H9 (cell line): ENCODE data around the gene SLC30A7. TPM values are rescaled to one million over a fixed set of nuclear protein-coding genes. Genes with fewer than 3 reads are reported as not detected.
"Not testable (repeated sequence)": the region's sequence is repeated elsewhere in the genome, so short reads cannot be mapped to it uniquely, and the experiment has no call there.

Source experiments
- DNase-seq: peaks from one replicate; pipeline ENCODE4 v3.0.0-alpha.2; 2017
- H2AFZ ChIP-seq: one replicate; pipeline ENCODE4 v1.6.1; 2013; ENCODE audit warnings: mild to moderate bottlenecking, low read length, control low read depth, moderate library complexity
- H2AK5ac ChIP-seq: 2 replicates; pipeline ENCODE4 v1.6.1; 2013; ENCODE audit warnings: low read length, control low read depth, mixed read lengths; ENCODE audit not compliant: insufficient read length
- H2BK120ac ChIP-seq: one replicate; pipeline ENCODE4 v1.6.1; 2013; ENCODE audit warnings: low read depth, mild to moderate bottlenecking, low read length, control low read depth, inconsistent platforms; ENCODE audit not compliant: poor library complexity, severe bottlenecking
- H2BK12ac ChIP-seq: 2 replicates; pipeline ENCODE4 v1.6.1; 2013; ENCODE audit warnings: low read length, control low read depth, mixed read lengths, low read depth; ENCODE audit not compliant: insufficient read length
- H2BK15ac ChIP-seq: 2 replicates; pipeline ENCODE4 v1.6.1; 2013; ENCODE audit warnings: low read depth, low read length, control low read depth
- H2BK20ac ChIP-seq: one replicate; pipeline ENCODE4 v1.6.1; 2013; ENCODE audit warnings: low read depth, mild to moderate bottlenecking, low read length, control low read depth, inconsistent platforms; ENCODE audit not compliant: poor library complexity, severe bottlenecking
- H2BK5ac ChIP-seq: 2 replicates; pipeline ENCODE4 v1.6.1; 2013; ENCODE audit warnings: low read length, control low read depth, mixed read lengths; ENCODE audit not compliant: insufficient read length
- H3K14ac ChIP-seq: 2 replicates; pipeline ENCODE4 v1.6.1; 2013; ENCODE audit warnings: low read length, control low read depth; ENCODE audit not compliant: insufficient read depth
- H3K18ac ChIP-seq: 2 replicates; pipeline ENCODE4 v1.6.1; 2013; ENCODE audit warnings: low read depth, mild to moderate bottlenecking, mixed read lengths, low read length, control low read depth; ENCODE audit not compliant: insufficient read length
- H3K23ac ChIP-seq: 2 replicates; pipeline ENCODE4 v1.6.1; 2013; ENCODE audit warnings: low read length, control low read depth, mixed read lengths, low read depth; ENCODE audit not compliant: insufficient read length
- H3K23me2 ChIP-seq: 2 replicates; pipeline ENCODE4 v1.6.1; 2013; ENCODE audit warnings: low read depth, mild to moderate bottlenecking, mixed read lengths, low read length, control low read depth; ENCODE audit not compliant: insufficient read length, poor library complexity, severe bottlenecking
- H3K27ac ChIP-seq: 2 replicates; pipeline ENCODE4 v1.5.1; 2013; ENCODE audit warnings: low read length, control low read depth, mixed read lengths, low read depth; ENCODE audit not compliant: insufficient read length
- H3K27me3 ChIP-seq: 2 replicates; pipeline ENCODE4 v1.6.1; 2013; ENCODE audit warnings: low read length, control low read depth, inconsistent platforms; ENCODE audit not compliant: insufficient read depth
- H3K4ac ChIP-seq: 2 replicates; pipeline ENCODE4 v1.6.1; 2013; ENCODE audit warnings: low read depth, mild to moderate bottlenecking, control low read depth, inconsistent platforms, low read length, moderate library complexity
- H3K4me1 ChIP-seq: 2 replicates; pipeline ENCODE4 v1.6.1; 2013; ENCODE audit warnings: low read length, control low read depth, inconsistent platforms; ENCODE audit not compliant: insufficient read depth
- H3K4me2 ChIP-seq: 2 replicates; pipeline ENCODE4 v1.6.1; 2013; ENCODE audit warnings: low read length, control low read depth, mixed read lengths; ENCODE audit not compliant: insufficient read length, insufficient read depth
- H3K56ac ChIP-seq: 2 replicates; pipeline ENCODE4 v1.6.1; 2013; ENCODE audit warnings: low read depth, mild to moderate bottlenecking, mixed read lengths, low read length, control low read depth; ENCODE audit not compliant: insufficient read length
- H3K79me1 ChIP-seq: 2 replicates; pipeline ENCODE4 v1.6.1; 2013; ENCODE audit warnings: low read depth, mild to moderate bottlenecking, moderate library complexity, low read length, control low read depth, inconsistent platforms; ENCODE audit not compliant: insufficient read depth, poor library complexity, severe bottlenecking
- H3K79me2 ChIP-seq: 2 replicates; pipeline ENCODE4 v1.6.1; 2013; ENCODE audit warnings: low read length, control low read depth, inconsistent platforms; ENCODE audit not compliant: insufficient read depth
- H3K9ac ChIP-seq: 2 replicates; pipeline ENCODE4 v1.6.1; 2013; ENCODE audit warnings: low read length, control low read depth, mixed read lengths; ENCODE audit not compliant: insufficient read length; ENCODE audit errors: extremely low read depth
- H3K9me3 ChIP-seq: one replicate; pipeline ENCODE4 v1.6.1; 2013; ENCODE audit warnings: low read depth, low read length, inconsistent platforms; ENCODE audit not compliant: control insufficient read depth
- H3T11ph ChIP-seq: one replicate; pipeline ENCODE4 v1.6.1; 2013; ENCODE audit warnings: mild to moderate bottlenecking, low read length, control low read depth, inconsistent platforms
- H4K20me1 ChIP-seq: one replicate; pipeline ENCODE4 v1.6.1; 2013; ENCODE audit not compliant: control insufficient read depth, insufficient read length, insufficient read depth
- H4K5ac ChIP-seq: 2 replicates; pipeline ENCODE4 v1.6.1; 2013; ENCODE audit warnings: low read depth, mild to moderate bottlenecking, mixed read lengths, low read length, control low read depth; ENCODE audit not compliant: insufficient read length
- H4K8ac ChIP-seq: replicated peaks from 2 replicates; pipeline ENCODE4 v1.6.1; 2013; ENCODE audit warnings: low read length, control low read depth, mixed read lengths, low read depth; ENCODE audit not compliant: insufficient read length
- H4K91ac ChIP-seq: 2 replicates; pipeline ENCODE4 v1.6.1; 2013; ENCODE audit warnings: low read depth, mild to moderate bottlenecking, moderate library complexity, mixed read lengths, low read length, control low read depth; ENCODE audit not compliant: insufficient read length
- H3K27ac Mint-ChIP-seq, 3 experiments: 2 replicates in 2 of 3; 3 replicates in 1 of 3; pipeline ENCODE4 v1.8.0; 2020 to 2021; ENCODE audit warnings: mixed read lengths in 3 of 3, mild to moderate bottlenecking in 1 of 3, moderate library complexity in 1 of 3
- H3K27me3 Mint-ChIP-seq: 2 replicates; pipeline ENCODE4 v1.8.0; 2021; ENCODE audit warnings: low read depth, mild to moderate bottlenecking, moderate library complexity, mixed read lengths
- H3K36me3 Mint-ChIP-seq, 3 experiments: 2 replicates in 2 of 3; 3 replicates in 1 of 3; pipeline ENCODE4 v1.8.0; 2020 to 2021; ENCODE audit warnings: low read depth in 3 of 3, mixed read lengths in 3 of 3; ENCODE audit not compliant: insufficient read depth in 1 of 3
- H3K4me1 Mint-ChIP-seq, 2 experiments: 2 replicates each; pipeline ENCODE4 v1.8.0; 2020; ENCODE audit warnings: mixed read lengths in 2 of 2
- H3K4me3 Mint-ChIP-seq, 2 experiments: 2 replicates in 1 of 2; 3 replicates in 1 of 2; pipeline ENCODE4 v1.8.0; 2020 to 2021; ENCODE audit warnings: mild to moderate bottlenecking in 2 of 2, mixed read lengths in 2 of 2, moderate library complexity in 1 of 2
- H3K9me3 Mint-ChIP-seq, 2 experiments: 2 replicates in 1 of 2; 3 replicates in 1 of 2; pipeline ENCODE4 v1.8.0; 2020; ENCODE audit warnings: mild to moderate bottlenecking in 2 of 2, mixed read lengths in 2 of 2, moderate library complexity in 1 of 2
- CTCF ChIP-seq: fragments of 200-600 bp; sonication (generic); conservative IDR thresholded peaks from 3 replicates; pipeline ENCODE4 v1.8.0; 2021; ENCODE audit warnings: antibody characterized with exemption, mild to moderate bottlenecking
- WGBS: extraction: QIAGEN DNeasy Blood & Tissue Kit; methylation state at CpG from one replicate; pipeline ENCODE4 v1.1.7; 2013; ENCODE audit warnings: missing lambda C conversion rate, low lambda C conversion rate, mixed read lengths; ENCODE audit not compliant: insufficient read length; ENCODE audit errors: extremely low coverage; 5-methylcytosine and 5-hydroxymethylcytosine counted together
- total RNA-seq: library from RNA; stranded (reverse); gene quantifications from 2 replicates; pipeline ENCODE4 v1.2.1, GENCODE V29; 2021

Gene SLC30A7
- total RNA-seq, 1 experiment from 2014 or later: 25.6 TPM

GRCh38 chr1:100852976-100853375 lies 42.9 kb upstream of the SLC30A7 start:
- no peaks in the 10 kb centered on the region for H3K36me3 Mint-ChIP-seq
- DNase-seq: no peak
- Histone ChIP-seq H3K27ac (no peak overlapping the region), H2BK20ac (no peak overlapping the region), H2BK120ac (no peak overlapping the region), H3T11ph (no peak overlapping the region), H4K8ac (no peak overlapping the region), H3K23ac (no peak overlapping the region), H2BK5ac (no peak overlapping the region), H3K79me2 (no peaks in the 10 kb centered on the region), H3K18ac (no peak overlapping the region), H3K4me1 (no peaks in the 10 kb centered on the region), H3K23me2 (no peaks in the 10 kb centered on the region), H3K4me2 (no peak overlapping the region), H4K20me1 (no peaks in the 10 kb centered on the region), H3K4ac (no peak overlapping the region), H2AFZ (no peak overlapping the region), H3K9ac (no peak overlapping the region), H3K79me1 (no peaks in the 10 kb centered on the region), H3K56ac (no peak overlapping the region), H3K27me3 (peaks cover 19% of the 10 kb centered on the region; the same call in 1 of the 2 replicates), H2AK5ac (no peak overlapping the region), H3K14ac (no peak overlapping the region), H2BK12ac (no peak overlapping the region), H3K9me3 (no peaks in the 10 kb centered on the region), H4K5ac (no peak overlapping the region), H4K91ac (no peak overlapping the region), H2BK15ac (no peak overlapping the region)
- peaks cover 22% of the 10 kb centered on the region for H3K27me3 Mint-ChIP-seq
- peaks cover 2 to 3% of the 10 kb centered on the region in 2 experiments; a peak in 2 of 4 replicates for H3K4me1 Mint-ChIP-seq
- no peaks in the 10 kb centered on the region; a peak in 1 of 5 replicates for H3K9me3 Mint-ChIP-seq
- TF ChIP-seq CTCF: no peak
- WGBS: no CpG with 5 or more reads among the region's 3 CpGs
- no peak overlapping the region for H3K4me3 Mint-ChIP-seq
- no peak overlapping the region for H3K27ac Mint-ChIP-seq

GRCh38 chr1:100855116-100855515 lies 40.8 kb upstream of the SLC30A7 start:
- H3K18ac ChIP-seq, H4K20me1 ChIP-seq, H3K9me3 Mint-ChIP-seq, H3K79me2 ChIP-seq, H3K4me1 Mint-ChIP-seq, H2BK5ac ChIP-seq, H4K91ac ChIP-seq, H3K27ac Mint-ChIP-seq, H3K56ac ChIP-seq, H3K9ac ChIP-seq, H3K27me3 Mint-ChIP-seq, H3K4me1 ChIP-seq, H2BK15ac ChIP-seq, H3K27me3 ChIP-seq, H2BK12ac ChIP-seq, H2BK120ac ChIP-seq, H3K79me1 ChIP-seq, H3K4me2 ChIP-seq, H2AK5ac ChIP-seq, H3K4ac ChIP-seq, H3K23me2 ChIP-seq, H3K9me3 ChIP-seq, H3K23ac ChIP-seq, H3T11ph ChIP-seq, H4K5ac ChIP-seq, H3K14ac ChIP-seq, H3K27ac ChIP-seq, H3K36me3 Mint-ChIP-seq, H2AFZ ChIP-seq, DNase-seq, H2BK20ac ChIP-seq, H3K4me3 Mint-ChIP-seq, H4K8ac ChIP-seq: not testable (repeated sequence)
